H1 (cell line): ENCODE data around the gene DND1. TPM values are rescaled to one million over a fixed set of nuclear protein-coding genes. Genes with fewer than 3 reads are reported as not detected.

Experiments
- CTCF ChIA-PET: fragments of 300-600 bp; sonication (Branson Sonifier 250); formaldehyde crosslinking; loops from one replicate; lab custom pipeline; 2021; ENCODE audit not compliant: partially characterized antibody; lab: Charles Lee
- POLR2A ChIA-PET: fragments of 300-600 bp; sonication (Branson Sonifier 250); formaldehyde crosslinking; loops from one replicate; lab custom pipeline; 2021; ENCODE audit warnings: inconsistent platforms; ENCODE audit not compliant: partially characterized antibody; lab: Charles Lee
- DNase-seq, 2 experiments: peaks; one replicate each; pipeline versions ENCODE4 v3.0.0 to v3.0.0-alpha.2; 2010 to 2022; ENCODE audit warnings: low spot score in 2 of 2, low read depth in 1 of 2, mixed read lengths in 1 of 2
- FAIRE-seq: peaks from 2 replicates; lab custom pipeline; 2011; peaks lifted over from hg19 to GRCh38; lab: Jason Lieb, UNC
- H2AFZ ChIP-seq: 2 replicates; pipeline ENCODE4 v1.8.1; 2012; ENCODE audit warnings: low read length, inconsistent platforms
- H2AK5ac ChIP-seq: 2 replicates; pipeline ENCODE4 v1.6.1; 2013; ENCODE audit warnings: low read depth, low read length
- H2BK120ac ChIP-seq: replicated peaks from 2 replicates; pipeline ENCODE3; 2013; ENCODE audit warnings: low read depth, low read length, inconsistent platforms
- H2BK12ac ChIP-seq: 2 replicates; pipeline ENCODE4 v1.6.1; 2013; ENCODE audit warnings: low read depth, low read length
- H2BK15ac ChIP-seq: 2 replicates; pipeline ENCODE4 v1.6.1; 2013; ENCODE audit warnings: low read length
- H2BK20ac ChIP-seq: 2 replicates; pipeline ENCODE4 v1.6.1; 2013; ENCODE audit warnings: low read length
- H2BK5ac ChIP-seq: 2 replicates; pipeline ENCODE4 v1.6.1; 2013; ENCODE audit warnings: low read depth, low read length
- H3K14ac ChIP-seq: 2 replicates; pipeline ENCODE4 v1.6.1; 2013; ENCODE audit warnings: inconsistent platforms; ENCODE audit not compliant: insufficient read length
- H3K18ac ChIP-seq: 2 replicates; pipeline ENCODE4 v1.6.1; 2013; ENCODE audit warnings: low read length; ENCODE audit errors: extremely low read depth
- H3K23ac ChIP-seq: 2 replicates; pipeline ENCODE4 v1.6.1; 2013; ENCODE audit warnings: inconsistent platforms; ENCODE audit not compliant: insufficient read length
- H3K23me2 ChIP-seq: 2 replicates; pipeline ENCODE4 v1.6.1; 2013; ENCODE audit warnings: low read depth, low read length
- H3K27ac ChIP-seq: 2 replicates; pipeline ENCODE4 v1.6.1; 2011; ENCODE audit warnings: low read depth, low read length, inconsistent platforms
- H3K27me3 ChIP-seq, 4 experiments: replicated peaks in 1 of 4; 1 replicate in 1 of 4; 2 replicates in 3 of 4; pipeline versions ENCODE4 v1.6.1 to v1.8.1; 2011 to 2013; ENCODE audit warnings: low read length in 3 of 4, mild to moderate bottlenecking in 3 of 4, inconsistent platforms in 2 of 4, mixed read lengths in 2 of 4, moderate library complexity in 1 of 4; ENCODE audit not compliant: control insufficient read depth in 3 of 4, insufficient read depth in 3 of 4; ENCODE audit errors: extremely low read depth in 1 of 4
- H3K36me3 ChIP-seq, 4 experiments: 2 replicates each; pipeline versions ENCODE4 v1.6.1 to v1.8.1; 2011 to 2013; ENCODE audit warnings: mild to moderate bottlenecking in 4 of 4, low read length in 3 of 4, moderate library complexity in 2 of 4, control low read depth in 1 of 4, inconsistent platforms in 1 of 4; ENCODE audit not compliant: insufficient read depth in 4 of 4, control insufficient read depth in 2 of 4
- H3K4ac ChIP-seq: replicated peaks from 2 replicates; pipeline ENCODE3; 2013; ENCODE audit warnings: low read length, low read depth, mixed read lengths, inconsistent platforms; ENCODE audit not compliant: insufficient read length
- H3K4me1 ChIP-seq, 4 experiments: replicated peaks in 1 of 4; 1 replicate in 1 of 4; 2 replicates in 3 of 4; pipeline versions ENCODE4 v1.6.1 to v1.8.1; 2011 to 2013; ENCODE audit warnings: low read length in 3 of 4, inconsistent platforms in 2 of 4, mixed read lengths in 1 of 4; ENCODE audit not compliant: insufficient read depth in 4 of 4, control insufficient read depth in 3 of 4
- H3K4me2 ChIP-seq, 2 experiments: 2 replicates each; pipeline versions ENCODE4 v1.6.1 to v1.8.1; 2011 to 2013; ENCODE audit warnings: low read depth in 2 of 2, low read length in 2 of 2, control low read depth in 1 of 2, inconsistent platforms in 1 of 2, mild to moderate bottlenecking in 1 of 2; ENCODE audit not compliant: insufficient read depth in 1 of 2
- H3K4me3 ChIP-seq, 4 experiments: fragments of 200-600, 300-600 bp in 1 of 4; sonication (generic), shearing (Covaris generic), sonication (Bioruptor Twin) in 1 of 4; 2 replicates each; pipeline versions ENCODE4 v1.5.1 to v1.8.1; 2011 to 2016; ENCODE audit warnings: low read length in 4 of 4, low read depth in 3 of 4, control low read depth in 2 of 4, inconsistent platforms in 2 of 4, mild to moderate bottlenecking in 2 of 4, mixed read lengths in 1 of 4, moderate library complexity in 1 of 4; ENCODE audit not compliant: insufficient read depth in 2 of 4; ENCODE audit errors: extremely low read depth in 1 of 4
- H3K56ac ChIP-seq: replicated peaks from 2 replicates; pipeline ENCODE3; 2013; ENCODE audit warnings: low read depth, mild to moderate bottlenecking, mixed read lengths, low read length, inconsistent platforms; ENCODE audit not compliant: insufficient read length
- H3K79me1 ChIP-seq: 2 replicates; pipeline ENCODE4 v1.6.1; 2013; ENCODE audit warnings: low read depth, low read length, control low read depth
- H3K79me2 ChIP-seq, 2 experiments: 2 replicates each; pipeline versions ENCODE4 v1.6.1 to v1.8.1; 2012 to 2013; ENCODE audit warnings: low read length in 2 of 2, mild to moderate bottlenecking in 2 of 2, inconsistent platforms in 1 of 2; ENCODE audit not compliant: insufficient read depth in 2 of 2, control insufficient read depth in 1 of 2
- H3K9ac ChIP-seq, 4 experiments: replicated peaks in 1 of 4; 1 replicate in 1 of 4; 2 replicates in 3 of 4; pipeline versions ENCODE4 v1.6.1 to v1.8.1; 2011 to 2013; ENCODE audit warnings: low read depth in 3 of 4, low read length in 3 of 4, control low read depth in 2 of 4, mild to moderate bottlenecking in 2 of 4, moderate library complexity in 2 of 4, inconsistent platforms in 1 of 4; ENCODE audit errors: extremely low read depth in 1 of 4
- H3K9me3 ChIP-seq, 2 experiments: 2 replicates each; pipeline versions ENCODE4 v1.6.1 to v1.8.1; 2012 to 2013; ENCODE audit warnings: mild to moderate bottlenecking in 2 of 2, moderate library complexity in 2 of 2, control low read depth in 1 of 2, inconsistent platforms in 1 of 2, low read depth in 1 of 2, low read length in 1 of 2, mixed read lengths in 1 of 2; ENCODE audit not compliant: insufficient read depth in 2 of 2
- H4K20me1 ChIP-seq, 2 experiments: replicated peaks in 1 of 2; 2 replicates each; pipeline versions ENCODE3 to v1.8.1; 2011 to 2013; ENCODE audit warnings: inconsistent platforms in 2 of 2, low read length in 2 of 2, mild to moderate bottlenecking in 1 of 2; ENCODE audit not compliant: insufficient read depth in 2 of 2, control insufficient read depth in 1 of 2
- H4K5ac ChIP-seq: 2 replicates; pipeline ENCODE4 v1.6.1; 2013; ENCODE audit warnings: low read length, low read depth, mixed read lengths, inconsistent platforms; ENCODE audit not compliant: insufficient read length
- H4K8ac ChIP-seq: 2 replicates; pipeline ENCODE4 v1.8.0; 2013; ENCODE audit warnings: mild to moderate bottlenecking, moderate library complexity, low read length, inconsistent platforms; ENCODE audit not compliant: insufficient read depth; ENCODE audit errors: extremely low read depth
- H4K91ac ChIP-seq: replicated peaks from 2 replicates; pipeline ENCODE3; 2013; ENCODE audit warnings: low read length, mixed read lengths, inconsistent platforms; ENCODE audit not compliant: insufficient read length
- CBX5 ChIP-seq: fragments of 300-800, 300-1000 bp; sonication (generic); IDR thresholded peaks from 2 replicates; pipeline ENCODE4 v1.7.1; 2016; ENCODE audit warnings: antibody characterized with exemption, low read length, low read depth
- GTF2F1 ChIP-seq: IDR thresholded peaks from 2 replicates; pipeline ENCODE4 v1.6.1; 2012; ENCODE audit warnings: low read depth, low read length, improper control_type of control experiment, borderline replicate concordance
- HDAC2 ChIP-seq, 2 experiments: fragments of 300-600 bp in 1 of 2; sonication (generic) in 1 of 2; IDR thresholded peaks; 2 replicates each; pipeline ENCODE4 v1.6.1; 2011 to 2012; ENCODE audit warnings: low read depth in 2 of 2, low read length in 2 of 2, mild to moderate bottlenecking in 2 of 2, moderate library complexity in 2 of 2, borderline replicate concordance in 1 of 2, inconsistent platforms in 1 of 2
- RAD21 ChIP-seq, 2 experiments: IDR thresholded peaks in 1 of 2; conservative IDR thresholded peaks in 1 of 2; 2 replicates each; pipeline ENCODE4 v1.6.1; 2011; ENCODE audit warnings: low read depth in 2 of 2, low read length in 2 of 2, improper control_type of control experiment in 1 of 2, inconsistent platforms in 1 of 2, mild to moderate bottlenecking in 1 of 2, moderate library complexity in 1 of 2
- SP2 ChIP-seq: IDR thresholded peaks from 2 replicates; pipeline ENCODE4 v1.6.1; 2012; ENCODE audit warnings: mild to moderate bottlenecking, low read length, inconsistent platforms
- WGBS, 2 experiments: shearing (Covaris generic) in 1 of 2; methylation state at CpG; one replicate each; pipeline versions ENCODE4 v1.1.6 to v1.1.7; 2013 to 2015; ENCODE audit warnings: low lambda C conversion rate in 2 of 2, mixed read lengths in 2 of 2, inconsistent platforms in 1 of 2, low coverage in 1 of 2, missing lambda C conversion rate in 1 of 2; ENCODE audit not compliant: insufficient replicate concordance in 2 of 2, insufficient coverage in 1 of 2, insufficient read length in 1 of 2; ENCODE audit errors: extremely low coverage in 1 of 2, missing lambda C conversion rate in 1 of 2; 5-methylcytosine and 5-hydroxymethylcytosine counted together
- polyA plus RNA-seq, 7 experiments: library from polyadenylated mRNA; depleted of rRNA in 3 of 7; stranded (reverse) in 5 of 7; unstranded in 2 of 7; fragments of >200 nt in 5 of 7; fragments of 200-250 nt in 2 of 7; gene quantifications; 1 replicate in 5 of 7; 2 replicates in 1 of 7; 4 replicates in 1 of 7; pipeline versions ENCODE4 v1.2.1 to v1.2.3, GENCODE V29; 2011 to 2013; ENCODE audit warnings: missing spikeins in 2 of 7, mixed read lengths in 2 of 7
- total RNA-seq: library from RNA; stranded (reverse); fragmentation: NEBNext Ultra II Directional; extraction: Animal tissue kit (Norgen Biotek cat#: 25700); gene quantifications from 2 replicates; pipeline ENCODE4 v1.2.1, GENCODE V29; 2021
- TF ChIP-seq, protein P1 (sequence below): IDR thresholded peaks from 2 replicates; pipeline ENCODE4 v1.6.1; 2012; ENCODE audit warnings: inconsistent platforms

DND1 gene
- total and polyA plus RNA-seq, 2 of the 8 experiments (the other 6 are each of a cell fraction or from before 2014, with no cell fraction given): 0.41 to 2.1 TPM

DNA sequence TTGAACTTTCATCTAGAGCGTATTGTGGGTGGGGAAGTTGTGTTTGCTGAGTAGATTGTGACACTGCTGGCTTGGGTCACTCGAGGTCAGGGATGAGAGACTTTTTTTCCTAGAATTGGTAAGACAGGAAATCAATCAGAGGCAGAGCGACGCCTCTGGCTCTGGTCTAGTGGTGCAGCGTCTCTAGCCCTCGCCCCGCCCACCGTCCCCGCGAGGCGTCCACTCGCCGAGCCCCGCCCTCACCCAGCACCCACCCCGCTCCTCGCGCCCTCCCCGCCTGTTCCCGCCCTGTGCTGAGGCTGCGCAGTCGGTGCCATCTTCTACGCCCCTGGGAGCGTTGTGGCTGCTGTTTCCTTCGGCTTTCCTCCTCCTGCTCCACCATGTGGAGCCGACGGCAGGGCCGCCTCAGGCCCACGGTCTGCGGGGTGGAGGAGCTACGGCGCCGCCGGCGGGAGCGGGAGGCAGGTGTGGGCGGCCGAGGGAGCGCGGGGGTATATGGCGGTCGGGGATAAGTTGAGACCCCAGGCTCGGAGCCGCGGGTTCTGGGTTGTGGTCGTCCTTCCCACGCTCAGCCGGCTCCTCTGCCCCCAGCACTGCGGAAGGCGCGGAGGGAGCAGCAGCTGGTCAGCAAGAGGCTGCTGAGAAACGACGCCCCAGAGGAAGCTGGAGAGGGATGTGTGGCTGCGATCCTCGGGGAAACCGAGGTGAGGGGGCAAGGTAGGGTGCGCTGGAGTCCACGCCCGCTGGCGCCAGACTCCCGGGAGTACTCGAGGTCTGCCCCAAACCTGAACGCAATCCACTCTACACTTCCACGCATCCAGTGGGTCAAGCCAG is 34.0 kb downstream of the DND1 start, which contains the start of gene TMCO6:
Gene TMCO6 (plus strand): TSS at position 304 of the 834 bp plus-strand sequence. CDS start 77 bp downstream, at position 381.
- H3K23ac ChIP-seq: no peak within 1 kb of the TSS
- H3K56ac ChIP-seq: peak within 1 kb of the TSS; percentile 75
- peaks cover 6% of the 10 kb centered on the region; the same call in 1 of the 2 replicates for H3K23me2 ChIP-seq
- H2BK5ac ChIP-seq: peak within 1 kb of the TSS; percentile 87
- ChIA-PET POLR2A (interaction anchor here (0.8 to 2.7 kb wide), 9 partner anchors 8 to 92 kb away, joined by 3 to 27 read pairs (median 4); partner anchors contain the start of genes EIF4EBP3, IK, NDUFA2 and SRA1), CTCF (interaction anchor here (0.7 to 2.7 kb wide), 15 partner anchors 8 to 255 kb away, joined by 3 to 8 read pairs (median 3); partner anchors contain the start of genes EIF4EBP3, HARS1, IK and NDUFA2)
- H3K27me3 ChIP-seq: no peaks in the 10 kb centered on the region
- peak within 1 kb of the TSS; percentile 27 for H3K14ac ChIP-seq
- H2AK5ac ChIP-seq: no peak within 1 kb of the TSS; the same call in 1 of the 2 replicates
- H3K4me2 ChIP-seq: peak within 1 kb of the TSS; percentile 85 to 100
- H3K4me3 ChIP-seq: peak within 1 kb of the TSS; percentile 85 to 91 (median 86)
- H3K4me1 ChIP-seq: peaks cover 0 to 4% (median 3%) of the 10 kb centered on the region in 4 experiments; a peak in 4 of 7 replicates
- H2BK12ac ChIP-seq: peak within 1 kb of the TSS; percentile 27; the same call in 1 of the 2 replicates
- WGBS, 2 experiments: 3% methylated on average over 41 of the region's 63 CpGs; no CpG with 5 or more reads in 1 of the 2 experiments
- peak within 1 kb of the TSS; percentile 71 for H3K27ac ChIP-seq
- H4K8ac ChIP-seq: peak within 1 kb of the TSS; percentile 93
- DNase-seq (peak; percentile 86 to 95), FAIRE-seq (no peak)
- peak within 1 kb of the TSS; percentile 91 for H3K18ac ChIP-seq
- H2BK15ac ChIP-seq: peak within 1 kb of the TSS; percentile 72
- H3K79me2 ChIP-seq: peaks cover 0 to 5% of the 10 kb centered on the region in 2 experiments; a peak in 1 of 4 replicates
- peak within 1 kb of the TSS; percentile 91 for H3K4ac ChIP-seq
- H3K36me3 ChIP-seq: peaks cover 4 to 26% (median 15%) of the 10 kb centered on the region in 4 experiments; a peak in 7 of 8 replicates
- peaks cover 0 to 3% of the 10 kb centered on the region in 2 experiments for H4K20me1 ChIP-seq
- H3K79me1 ChIP-seq: no peaks in the 10 kb centered on the region; the same call in 1 of the 2 replicates
- H3K9ac ChIP-seq: peak within 1 kb of the TSS; percentile 67 to 91 (median 80)
- no peaks in the 10 kb centered on the region for H3K9me3 ChIP-seq
- peak within 1 kb of the TSS; percentile 82 for H4K91ac ChIP-seq
- H4K5ac ChIP-seq: peak within 1 kb of the TSS; percentile 83
- no peak within 1 kb of the TSS for H2BK20ac ChIP-seq
- no peak within 1 kb of the TSS for H2BK120ac ChIP-seq
- H2AFZ ChIP-seq: peak within 1 kb of the TSS; percentile 96
- TF ChIP-seq CBX5: no peak
- TF ChIP-seq SP2: no peak
- TF ChIP-seq GTF2F1: no peak
- TF ChIP-seq HDAC2 (IDR thresholded peaks at IDR 0.05; ENCODE audit: borderline replicate concordance in 1 of 2, low read depth in 2 of 2, low read length in 2 of 2): peak; percentile 8 to 62; a peak in 1 of 4 replicates
- TF ChIP-seq, protein P1, sequence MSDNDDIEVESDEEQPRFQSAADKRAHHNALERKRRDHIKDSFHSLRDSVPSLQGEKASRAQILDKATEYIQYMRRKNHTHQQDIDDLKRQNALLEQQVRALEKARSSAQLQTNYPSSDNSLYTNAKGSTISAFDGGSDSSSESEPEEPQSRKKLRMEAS: peak; percentile 84
- TF ChIP-seq RAD21 (IDR thresholded peaks at IDR 0.05 in 1 of 2, conservative IDR thresholded peaks at IDR 0.05 in 1 of 2; ENCODE audit: low read depth in 2 of 2, low read length in 2 of 2): peak; percentile 51 to 60
